GM12892 (cell line): ENCODE measurements around the gene VPS39.

Source experiments
- POLR2A ChIP-seq: IDR thresholded peaks from 2 replicates; pipeline ENCODE4 v1.6.1; 2011; ENCODE audit warnings: low read depth, low read length, control low read depth
- POLR2AphosphoS5 ChIP-seq: IDR thresholded peaks from 2 replicates; pipeline ENCODE4 v1.6.1; 2011; ENCODE audit warnings: low read depth, low read length, control low read depth

- TF ChIP-seq POLR2AphosphoS5 (no peak), POLR2A (no peak)
These were observed 66.1 kb downstream of the VPS39 start for GRCh38 chr15:42141795-42142667.
